Measurements from ENCODE around the gene RXRA. TPM values are rescaled to one million over a fixed set of nuclear protein-coding genes. Genes with fewer than 3 reads are reported as not detected.

Gene RXRA
- total and polyA plus RNA-seq, 2 donors (not counting 1 experiment from before 2014, with no cell fraction given): 2.6 to 6.8 TPM

DNA sequence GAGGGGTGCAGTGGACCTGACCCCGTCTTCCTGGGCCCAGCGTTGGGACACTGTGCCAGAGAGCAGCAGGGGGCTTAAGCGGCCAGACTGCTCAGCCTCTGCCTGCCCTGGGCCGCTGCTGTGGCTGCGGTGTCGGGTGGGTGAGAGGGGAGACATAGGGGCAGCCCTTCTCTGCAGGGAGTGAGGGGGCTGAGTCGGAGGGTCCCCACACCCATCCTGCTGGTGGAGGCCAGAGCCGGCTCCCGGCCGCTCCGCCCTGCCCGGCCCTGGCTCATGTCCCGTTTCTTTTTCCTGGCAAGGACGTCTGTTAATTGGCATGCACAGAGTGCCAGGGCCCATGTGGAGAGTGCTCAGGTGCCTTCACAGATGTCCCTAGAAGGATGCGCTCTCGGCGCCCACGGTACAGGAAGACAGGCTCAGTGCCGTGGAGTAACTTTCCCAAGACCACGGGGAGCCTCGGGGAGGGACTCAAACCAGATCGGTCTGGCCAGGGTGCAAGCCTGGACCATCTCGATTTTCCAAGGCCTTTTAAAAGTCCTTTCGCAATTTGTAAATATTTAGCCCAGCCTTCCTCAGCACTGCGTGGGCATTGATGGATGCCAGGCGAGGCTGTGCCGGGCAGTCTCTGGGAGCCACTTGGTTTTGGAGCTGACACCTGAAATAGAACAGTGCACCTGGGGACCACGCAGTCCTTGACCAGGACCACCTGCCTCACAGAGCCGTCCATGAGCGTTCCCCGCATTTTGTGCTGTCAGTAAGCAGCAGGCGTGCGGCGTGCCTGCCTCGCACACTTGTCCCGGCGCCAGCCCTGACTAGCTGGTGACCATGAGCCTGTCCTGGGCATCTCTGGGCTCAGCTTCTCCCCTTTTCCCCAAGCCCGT, 60.9 kb downstream of the RXRA start:
- TF ChIP-seq EZH2 (IDR thresholded peaks at IDR 0.05; ENCODE audit: borderline replicate concordance, insufficient read depth, low read depth, low read length, poor library complexity, severe bottlenecking): no peak
- peaks cover 33% of the 10 kb centered on the region for H3K4me1 Mint-ChIP-seq

DNA sequence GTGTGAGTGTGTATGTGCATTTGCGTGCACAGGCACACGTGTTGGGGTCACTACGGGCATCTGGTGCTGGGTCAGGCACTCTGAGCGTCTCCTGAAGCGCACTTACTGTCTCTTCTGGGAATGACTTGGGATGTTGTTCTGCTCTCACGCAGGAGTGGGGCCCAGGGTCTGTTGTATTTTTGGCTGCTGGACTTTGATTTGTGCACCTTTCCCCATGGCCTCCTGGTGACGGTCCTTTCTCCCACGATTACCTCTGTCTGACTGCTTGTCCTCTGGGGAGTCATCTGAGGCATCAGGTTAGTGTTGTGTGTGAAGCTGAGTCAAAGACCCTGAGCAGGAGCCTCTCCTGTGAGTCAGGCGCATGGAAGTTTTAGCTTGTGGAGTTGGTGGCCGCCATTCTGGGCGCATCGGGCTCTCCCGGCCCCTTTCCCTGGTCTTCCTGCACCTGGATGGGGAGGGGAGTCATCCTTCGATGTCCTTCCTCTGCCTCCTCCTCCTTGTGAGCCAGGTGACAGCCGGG, 62.1 kb downstream of the RXRA start:
- peak overlapping the region; percentile 37 for H3K27ac Mint-ChIP-seq
- WGBS (ENCODE audit: insufficient coverage): 94% methylated on average over 10 of the region's 15 CpGs
- Histone ChIP-seq H3K27ac (ENCODE audit: low read length in 2 of 2) (no peak overlapping the region), H3K36me3 (replicated peaks in 1 of 2; ENCODE audit: control extremely low read depth in 1 of 2, control insufficient read depth in 1 of 2, extremely low read depth in 1 of 2, insufficient read depth in 2 of 2, low read length in 1 of 2) (no peaks in the 10 kb centered on the region), H3K9ac (ENCODE audit: low read length) (no peak overlapping the region), H2AFZ (ENCODE audit: insufficient read depth, low read depth, low read length, poor library complexity, severe bottlenecking) (no peak overlapping the region), H3K27me3 (replicated peaks in 1 of 4; ENCODE audit: control extremely low read depth in 1 of 4, control insufficient read depth in 3 of 4, insufficient read depth in 4 of 4, low read length in 3 of 4) (no peaks in the 10 kb centered on the region), H3K4me2 (replicated peaks; ENCODE audit: low read depth, low read length, poor library complexity, severe bottlenecking) (no peak overlapping the region), H3K4me1 (ENCODE audit: control insufficient read depth in 2 of 2, insufficient read depth in 2 of 2, low read length in 2 of 2) (peaks cover 39 to 47% of the 10 kb centered on the region in 2 donors), H3K9me3 (ENCODE audit: control extremely low read depth in 1 of 3, control insufficient read depth in 2 of 3, insufficient read depth in 1 of 3, low read length in 2 of 3) (no peaks in the 10 kb centered on the region), H4K20me1 (ENCODE audit: control insufficient read depth, insufficient read depth, low read length, poor library complexity, severe bottlenecking) (no peaks in the 10 kb centered on the region), H3K79me2 (ENCODE audit: control insufficient read depth, insufficient read depth, low read length) (peaks cover 10% of the 10 kb centered on the region), H3K4me3 (ENCODE audit: control extremely low read depth in 1 of 5, extremely low read depth in 1 of 5, insufficient read depth in 1 of 5, low read depth in 2 of 5, low read length in 4 of 5) (no peak overlapping the region)
- H3K4me1 Mint-ChIP-seq: peaks cover 34% of the 10 kb centered on the region
- POLR2A ChIA-PET: no interaction called here
- TF ChIP-seq, protein P1, sequence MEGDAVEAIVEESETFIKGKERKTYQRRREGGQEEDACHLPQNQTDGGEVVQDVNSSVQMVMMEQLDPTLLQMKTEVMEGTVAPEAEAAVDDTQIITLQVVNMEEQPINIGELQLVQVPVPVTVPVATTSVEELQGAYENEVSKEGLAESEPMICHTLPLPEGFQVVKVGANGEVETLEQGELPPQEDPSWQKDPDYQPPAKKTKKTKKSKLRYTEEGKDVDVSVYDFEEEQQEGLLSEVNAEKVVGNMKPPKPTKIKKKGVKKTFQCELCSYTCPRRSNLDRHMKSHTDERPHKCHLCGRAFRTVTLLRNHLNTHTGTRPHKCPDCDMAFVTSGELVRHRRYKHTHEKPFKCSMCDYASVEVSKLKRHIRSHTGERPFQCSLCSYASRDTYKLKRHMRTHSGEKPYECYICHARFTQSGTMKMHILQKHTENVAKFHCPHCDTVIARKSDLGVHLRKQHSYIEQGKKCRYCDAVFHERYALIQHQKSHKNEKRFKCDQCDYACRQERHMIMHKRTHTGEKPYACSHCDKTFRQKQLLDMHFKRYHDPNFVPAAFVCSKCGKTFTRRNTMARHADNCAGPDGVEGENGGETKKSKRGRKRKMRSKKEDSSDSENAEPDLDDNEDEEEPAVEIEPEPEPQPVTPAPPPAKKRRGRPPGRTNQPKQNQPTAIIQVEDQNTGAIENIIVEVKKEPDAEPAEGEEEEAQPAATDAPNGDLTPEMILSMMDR (IDR thresholded peaks at IDR 0.05): no peak
- no peaks in the 10 kb centered on the region for H3K27me3 Mint-ChIP-seq
- CTCF ChIA-PET: no interaction called here
- no peaks in the 10 kb centered on the region for H3K9me3 Mint-ChIP-seq (ENCODE audit: insufficient read depth)
- intact Hi-C loops (cut with micrococcal nuclease): no loop called here
- no peak for DNase-seq
- no peak for ATAC-seq (ENCODE audit: low read depth)
- no peak overlapping the region for H3K4me3 Mint-ChIP-seq

More for the DNA sequence above, 60.9 kb downstream of the RXRA start:
- H2AFZ ChIP-seq (ENCODE audit: insufficient read depth, low read depth, low read length, poor library complexity, severe bottlenecking): no peak overlapping the region
- no peaks in the 10 kb centered on the region for H4K20me1 ChIP-seq (ENCODE audit: control insufficient read depth, insufficient read depth, low read length, poor library complexity, severe bottlenecking)
- no peaks in the 10 kb centered on the region for H3K36me3 ChIP-seq (replicated peaks in 1 of 2; ENCODE audit: control extremely low read depth in 1 of 2, control insufficient read depth in 1 of 2, extremely low read depth in 1 of 2, insufficient read depth in 2 of 2, low read length in 1 of 2)
- no peaks in the 10 kb centered on the region for H3K27me3 ChIP-seq (replicated peaks in 1 of 4; ENCODE audit: control extremely low read depth in 1 of 4, control insufficient read depth in 3 of 4, insufficient read depth in 4 of 4, low read length in 3 of 4)
- no peaks in the 10 kb centered on the region for H3K9me3 ChIP-seq (ENCODE audit: control extremely low read depth in 1 of 3, control insufficient read depth in 2 of 3, insufficient read depth in 1 of 3, low read length in 2 of 3)
- Mint-ChIP-seq H3K27me3 (no peaks in the 10 kb centered on the region), H3K9me3 (ENCODE audit: insufficient read depth) (no peaks in the 10 kb centered on the region), H3K4me3 (no peak overlapping the region), H3K27ac (no peak overlapping the region)
- peaks cover 34 to 46% of the 10 kb centered on the region in 2 donors for H3K4me1 ChIP-seq (ENCODE audit: control insufficient read depth in 2 of 2, insufficient read depth in 2 of 2, low read length in 2 of 2)
- DNase-seq: no peak
- H3K4me3 ChIP-seq (ENCODE audit: control extremely low read depth in 1 of 5, extremely low read depth in 1 of 5, insufficient read depth in 1 of 5, low read depth in 2 of 5, low read length in 4 of 5): no peak overlapping the region
- no peak overlapping the region for H3K9ac ChIP-seq (ENCODE audit: low read length)
- H3K27ac ChIP-seq (ENCODE audit: low read length in 2 of 2): no peak overlapping the region
- no peak overlapping the region for H3K4me2 ChIP-seq (replicated peaks; ENCODE audit: low read depth, low read length, poor library complexity, severe bottlenecking)
- peaks cover 13% of the 10 kb centered on the region for H3K79me2 ChIP-seq (ENCODE audit: control insufficient read depth, insufficient read depth, low read length)
- ChIA-PET CTCF (no interaction called here), POLR2A (no interaction called here)
- 95% methylated on average over 37 of the region's 38 CpGs for WGBS (ENCODE audit: insufficient coverage)
- intact Hi-C loops (cut with micrococcal nuclease): no loop called here
- ATAC-seq (ENCODE audit: low read depth): no peak
